Renal cortical epithelial cell (primary cell): ENCODE data around the gene MRPL54. TPM values are rescaled to one million over a fixed set of nuclear protein-coding genes. Genes with fewer than 3 reads are reported as not detected.

Experiments
- DNase-seq: peaks from one replicate; pipeline ENCODE4 v3.0.0-alpha.2; 2011; ENCODE audit warnings: low read depth
- total RNA-seq: library from RNA; depleted of rRNA; stranded (reverse); fragments of >200 nt; gene quantifications from 2 replicates; pipeline ENCODE4 v1.2.3, GENCODE V29; 2014

Gene MRPL54
- 14.9 and 82.8 TPM in 2 replicates for total RNA-seq

DNA sequence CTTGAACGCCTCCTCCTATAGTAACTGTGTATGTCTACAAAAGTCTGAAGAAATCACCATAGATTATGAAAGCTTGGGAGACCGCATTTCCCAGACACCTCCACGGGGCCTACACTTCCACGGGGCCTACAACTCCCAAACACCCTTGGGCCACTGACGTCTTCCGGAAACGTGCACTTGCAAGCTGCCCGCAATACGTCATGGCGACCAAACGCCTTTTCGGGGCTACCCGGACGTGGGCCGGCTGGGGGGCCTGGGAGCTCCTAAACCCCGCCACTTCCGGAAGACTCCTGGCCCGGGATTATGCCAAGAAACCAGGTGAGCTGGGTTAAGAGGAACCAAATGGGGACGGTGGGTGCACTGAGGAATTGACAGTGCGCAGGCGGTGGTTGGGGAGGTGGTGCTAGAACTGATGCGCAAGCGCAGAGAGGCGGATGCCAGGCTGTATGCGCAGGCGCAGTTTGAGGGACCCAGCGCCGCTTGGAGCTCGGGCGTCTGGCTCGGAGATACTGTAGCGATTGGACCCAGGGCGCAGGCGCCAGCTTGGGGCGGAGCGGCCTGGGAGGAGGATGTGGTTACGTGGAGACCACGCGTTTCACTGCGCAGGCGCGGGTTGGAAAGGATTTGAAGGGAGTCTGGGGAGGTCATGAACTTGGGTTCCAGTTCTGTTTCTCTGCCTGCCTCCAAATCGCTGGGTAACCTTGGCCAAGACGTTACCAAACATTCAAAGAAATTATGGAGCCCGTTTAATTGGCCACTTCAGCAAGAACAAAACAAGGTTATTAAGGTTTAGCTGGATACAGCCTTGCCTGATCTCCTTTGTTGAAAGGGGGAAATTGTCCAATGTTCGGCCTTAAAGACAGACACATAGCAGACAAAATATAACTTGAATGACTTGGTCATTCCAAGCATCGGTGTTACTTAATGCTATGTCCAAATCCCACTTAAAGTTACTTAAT lies at the start of gene MRPL54:
Gene MRPL54, plus strand, starts transcription at position 182 of the 959 bp plus-strand sequence. Its CDS starts 19 bp downstream, at position 201.
- DNase-seq: peak; percentile 97

DNA sequence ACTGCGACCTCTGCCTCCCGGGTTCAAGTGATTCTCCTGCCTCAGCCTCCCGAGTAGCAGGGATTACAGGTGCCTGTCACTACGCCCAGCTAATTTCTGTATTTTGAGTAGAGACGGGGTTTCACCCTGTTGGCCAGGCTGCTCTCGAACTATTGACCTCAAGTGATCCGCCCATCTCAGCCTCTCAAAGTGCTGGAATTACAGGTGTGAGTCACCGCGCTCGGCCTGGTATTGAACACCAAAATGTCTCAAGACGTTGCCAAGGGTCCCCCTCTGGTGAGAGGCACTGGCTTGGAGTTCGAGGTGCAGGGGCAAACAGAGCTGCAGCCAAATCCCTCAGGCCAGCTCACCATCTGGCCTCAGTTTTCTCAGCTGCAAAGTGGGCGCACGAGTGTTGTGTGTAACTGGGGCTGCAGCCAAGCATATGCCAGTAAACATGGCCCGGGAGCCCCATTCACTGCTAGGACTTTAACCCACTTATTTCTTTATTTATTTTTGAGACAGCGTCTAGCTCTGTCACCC lies 46.3 kb upstream of the MRPL54 start:
- DNase-seq: no peak

DNA sequence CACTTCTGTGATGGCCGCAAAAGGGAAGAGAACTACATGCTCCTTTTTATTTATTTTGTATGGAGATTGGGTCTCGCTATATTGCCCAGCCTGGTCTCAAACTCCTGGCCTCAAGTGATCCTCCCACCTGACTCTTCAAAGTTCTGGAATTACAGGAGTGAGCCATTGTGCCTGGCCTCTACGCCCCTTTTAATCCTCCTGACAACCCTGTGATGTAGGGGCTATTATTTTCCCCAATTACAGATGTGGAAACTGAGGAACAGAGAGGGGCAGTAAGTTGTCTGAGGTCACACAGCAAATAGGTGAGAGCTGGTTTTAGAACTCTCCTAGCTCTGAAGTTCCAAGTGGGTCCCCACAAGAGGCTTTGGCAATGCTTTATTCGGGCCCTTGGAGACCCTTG lies 42.6 kb upstream of the MRPL54 start:
- no peak for DNase-seq

DNA sequence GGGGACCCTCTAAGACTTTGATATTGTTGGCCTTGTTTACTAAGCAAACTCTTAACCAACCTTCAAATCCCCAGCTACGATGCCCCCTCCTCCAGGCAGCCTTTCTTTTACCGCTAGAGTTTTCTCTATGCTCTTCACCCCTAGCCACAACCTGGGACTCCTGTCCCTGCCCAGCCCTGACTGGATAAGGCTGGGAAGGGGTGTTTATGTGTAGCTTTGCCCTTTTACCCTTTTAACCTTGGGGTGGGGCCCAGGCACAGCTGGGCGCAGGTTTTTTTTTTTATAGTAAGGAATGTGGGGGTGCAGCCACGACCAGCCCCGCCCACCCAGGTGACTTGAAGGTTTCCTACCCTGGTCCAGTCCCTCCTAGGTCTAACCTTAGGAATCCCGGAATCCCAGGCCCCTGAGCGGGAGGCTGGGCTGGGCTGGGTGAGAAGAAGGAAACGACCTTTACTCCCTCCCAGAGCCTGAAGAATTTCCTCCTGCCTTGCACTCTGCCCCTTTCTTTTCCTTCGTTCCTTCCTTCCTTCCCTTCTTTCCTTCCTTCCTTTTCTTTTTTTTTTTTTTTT lies 42.0 kb upstream of the MRPL54 start:
- DNase-seq: no peak

DNA sequence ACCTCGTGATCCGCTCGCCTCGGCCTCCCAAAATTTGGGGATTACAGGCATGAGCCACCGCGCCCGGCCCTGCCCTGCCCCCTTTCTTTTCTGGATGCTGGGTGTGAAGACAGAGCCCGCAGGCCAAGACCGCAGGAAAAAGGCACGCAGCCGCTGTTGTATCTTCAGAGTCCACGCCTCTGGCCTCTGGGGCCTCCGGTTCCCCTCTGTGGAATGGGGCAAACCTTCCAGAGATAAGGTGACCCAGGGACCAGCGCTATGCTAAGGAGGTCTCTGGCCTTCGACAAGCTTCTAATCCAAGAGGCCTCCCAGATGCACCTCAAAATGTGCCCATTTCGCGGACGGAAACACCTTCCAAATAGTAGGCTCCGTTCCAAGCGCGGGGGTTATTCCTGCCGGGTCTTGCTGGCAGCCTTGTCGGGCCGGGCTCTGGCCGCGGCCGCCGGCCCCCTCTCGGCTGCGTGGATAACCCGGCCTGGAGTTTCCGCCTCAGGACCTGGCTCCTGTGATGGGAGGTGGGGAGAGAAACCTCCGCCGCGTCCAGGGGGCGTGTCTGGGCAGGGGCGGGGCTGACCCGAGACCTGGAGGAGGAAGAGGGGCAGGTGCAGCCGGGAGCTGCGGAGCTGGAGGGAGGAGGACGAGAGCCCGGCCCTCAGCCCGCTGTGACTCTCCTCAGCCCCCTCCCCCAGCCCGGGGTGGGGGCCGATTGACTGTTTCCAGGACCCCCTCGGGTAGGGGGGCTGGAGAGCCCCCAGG lies 41.2 kb upstream of the MRPL54 start:
- DNase-seq: peak; percentile 36

DNA sequence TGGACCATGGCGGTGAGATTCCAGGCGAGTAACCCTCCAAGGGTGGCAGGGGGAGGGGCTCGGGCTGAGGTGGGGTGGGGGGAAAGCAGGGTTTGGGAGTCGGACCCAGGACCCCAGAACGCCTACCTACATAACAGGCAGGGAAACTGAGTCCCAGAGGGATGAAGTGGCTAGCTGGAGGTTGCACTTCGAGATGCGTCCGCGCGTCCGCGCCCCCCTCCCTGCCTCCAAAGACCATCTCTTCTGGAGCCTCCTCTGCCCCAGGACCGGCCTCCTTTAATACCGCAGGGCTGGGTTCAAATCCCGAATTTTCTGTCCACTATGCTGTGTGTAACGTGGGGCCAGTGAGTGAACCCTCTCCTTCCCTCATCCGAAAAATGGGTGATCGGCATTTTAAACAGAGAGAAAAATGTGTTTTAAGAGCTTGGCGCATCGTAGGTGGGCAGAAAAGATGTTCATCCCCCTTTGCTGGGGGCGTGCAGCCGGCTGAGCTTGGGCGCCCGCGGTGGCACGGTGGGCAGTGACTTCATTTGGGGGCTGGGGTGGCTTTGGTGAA lies 40.5 kb upstream of the MRPL54 start:
- no peak for DNase-seq

DNA sequence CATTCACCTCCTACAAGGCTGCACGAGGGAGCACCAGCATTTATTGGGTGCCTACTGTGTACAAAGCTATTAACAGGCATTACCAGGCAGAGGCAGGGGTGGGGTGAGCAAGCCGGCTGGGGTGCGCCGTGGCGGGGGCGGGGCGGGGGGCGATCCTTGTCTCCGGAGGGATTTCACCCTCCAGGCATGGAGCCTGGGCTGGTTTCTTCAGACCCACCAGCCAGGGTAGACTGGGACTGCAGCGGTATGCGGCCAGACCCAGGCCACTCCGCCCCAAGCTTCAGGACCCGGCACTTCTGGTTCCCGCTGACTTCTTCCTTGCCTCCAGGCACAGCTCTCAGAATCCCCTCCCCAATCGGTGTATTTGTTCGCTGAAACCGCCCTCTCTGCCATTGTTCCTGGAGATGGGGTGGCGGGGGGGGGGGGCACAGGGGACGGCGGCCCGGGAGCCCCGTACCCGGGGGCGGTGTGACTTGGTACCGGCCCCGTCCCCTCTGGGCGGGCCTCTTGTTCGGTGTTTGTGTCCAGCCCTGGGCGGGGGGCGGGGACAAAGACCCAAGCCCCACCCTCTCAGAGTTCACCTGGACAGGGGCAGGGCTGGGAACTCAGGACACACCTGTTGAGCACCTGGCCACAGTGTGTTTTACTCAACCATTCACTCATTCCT lies 39.9 kb upstream of the MRPL54 start:
- DNase-seq: no peak

DNA sequence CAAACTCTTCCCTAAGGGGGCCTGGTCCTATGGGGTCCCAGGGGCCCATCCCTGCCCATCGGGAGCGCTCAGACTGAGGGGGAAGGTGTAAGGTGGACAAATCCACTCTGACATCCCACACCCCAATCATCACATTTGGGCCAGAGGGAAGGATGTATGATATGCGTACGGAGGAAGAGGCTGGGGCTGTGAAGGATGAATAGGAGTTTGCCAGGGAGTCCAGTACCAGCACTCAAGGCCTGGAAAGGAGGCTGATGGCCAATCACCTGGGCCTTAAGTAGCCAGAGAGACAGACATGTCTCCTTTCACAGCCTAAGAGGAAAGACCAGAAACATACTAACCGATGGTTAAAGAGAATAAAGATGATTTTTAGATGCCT lies 39.4 kb upstream of the MRPL54 start:
- DNase-seq: no peak

DNA sequence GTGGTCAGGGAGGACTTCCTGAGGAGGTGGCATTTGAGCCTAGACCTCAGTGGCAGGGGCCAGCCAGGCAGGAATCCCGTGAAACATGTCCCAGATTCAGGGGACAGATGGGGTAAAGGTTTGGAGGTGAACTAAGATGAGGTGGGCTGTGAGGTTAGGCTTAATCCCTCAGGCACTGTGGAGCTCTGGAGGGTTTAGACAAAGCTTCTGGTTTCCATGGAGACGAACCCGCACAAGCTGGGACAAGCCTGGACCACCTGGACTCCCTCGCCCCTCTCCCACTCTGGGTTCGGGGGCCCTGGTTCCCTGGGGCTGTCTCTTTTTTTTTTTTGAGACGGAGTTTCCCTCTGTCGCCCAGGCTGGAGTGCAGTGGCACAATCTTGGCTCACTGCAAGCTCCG lies 38.6 kb upstream of the MRPL54 start:
- no peak for DNase-seq

DNA sequence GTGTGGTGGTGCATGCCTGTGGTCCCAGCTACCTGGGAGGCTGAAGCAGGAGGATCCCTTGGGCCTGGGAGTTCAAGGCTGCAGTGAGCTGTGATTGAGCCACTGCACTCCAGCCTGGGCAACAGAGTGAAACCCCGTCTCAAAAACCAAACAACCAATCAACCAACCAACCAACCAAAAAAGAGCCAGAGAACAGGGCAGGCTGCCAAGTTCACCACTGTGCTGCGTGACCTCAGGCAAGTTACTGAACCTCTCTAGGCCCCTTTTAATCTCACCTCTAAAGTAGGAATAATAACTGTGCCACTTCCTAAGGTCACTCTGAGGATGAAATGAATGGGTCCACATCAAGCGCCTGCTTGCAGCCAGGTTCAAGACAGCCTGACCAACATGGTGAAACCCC lies 37.4 kb upstream of the MRPL54 start:
- no peak for DNase-seq

DNA sequence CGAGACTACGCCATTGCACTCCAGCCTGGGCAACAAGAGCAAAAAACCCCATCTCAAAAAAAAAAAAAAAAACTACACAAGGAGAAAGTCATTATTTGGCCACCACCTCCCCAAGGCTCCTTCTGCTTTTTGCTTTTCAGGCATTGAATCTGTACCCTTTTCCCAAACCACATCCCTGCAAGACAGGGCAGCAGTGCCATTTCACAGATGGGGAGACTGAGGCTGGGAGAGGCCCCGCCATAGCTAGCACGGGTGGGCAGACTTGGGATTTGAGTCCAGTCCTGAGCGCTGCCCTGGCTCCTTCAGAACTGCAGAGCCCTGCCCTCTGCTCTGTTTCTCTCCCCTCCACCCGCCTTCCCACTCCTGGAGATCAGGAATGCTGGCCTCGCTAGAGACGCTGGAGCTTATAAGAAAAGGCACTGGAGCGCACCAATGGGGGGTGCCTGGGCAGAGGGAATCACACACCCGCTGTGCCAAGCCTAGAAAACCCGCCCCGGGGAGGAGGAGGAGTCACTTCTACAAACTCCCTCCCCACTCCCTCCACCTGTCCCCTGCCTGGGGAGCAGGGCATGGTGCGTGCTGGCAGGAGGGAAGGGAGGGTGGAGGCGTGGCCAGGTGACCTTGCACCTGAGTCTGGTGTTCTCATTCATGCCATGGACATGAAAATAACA lies 36.7 kb upstream of the MRPL54 start:
- peak; percentile 44 for DNase-seq

DNA sequence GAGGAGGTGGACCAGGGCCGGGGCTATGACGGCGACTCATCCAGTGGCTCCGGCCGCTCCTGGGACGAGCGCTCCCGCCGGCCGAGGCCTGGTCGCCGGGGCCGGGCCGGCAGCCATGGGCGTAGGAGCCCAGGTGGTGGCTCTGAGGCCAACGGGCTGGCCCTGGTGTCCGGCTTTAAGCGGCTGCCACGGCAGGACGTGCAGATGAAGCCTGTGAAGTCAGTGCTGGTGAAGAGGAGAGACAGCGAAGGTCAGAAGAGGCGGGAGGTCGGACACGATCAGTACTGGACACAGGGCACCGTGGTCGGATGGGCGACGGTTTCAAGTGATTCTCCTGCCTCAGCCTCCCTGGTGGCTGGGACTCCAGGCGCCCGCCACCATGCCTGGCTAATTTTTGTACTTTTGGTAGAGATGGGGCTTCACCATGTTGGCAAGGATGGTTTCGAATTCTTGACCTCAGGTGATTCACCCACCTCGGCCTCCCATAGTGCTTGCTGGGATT lies 32.0 kb upstream of the MRPL54 start:
- DNase-seq: no peak

DNA sequence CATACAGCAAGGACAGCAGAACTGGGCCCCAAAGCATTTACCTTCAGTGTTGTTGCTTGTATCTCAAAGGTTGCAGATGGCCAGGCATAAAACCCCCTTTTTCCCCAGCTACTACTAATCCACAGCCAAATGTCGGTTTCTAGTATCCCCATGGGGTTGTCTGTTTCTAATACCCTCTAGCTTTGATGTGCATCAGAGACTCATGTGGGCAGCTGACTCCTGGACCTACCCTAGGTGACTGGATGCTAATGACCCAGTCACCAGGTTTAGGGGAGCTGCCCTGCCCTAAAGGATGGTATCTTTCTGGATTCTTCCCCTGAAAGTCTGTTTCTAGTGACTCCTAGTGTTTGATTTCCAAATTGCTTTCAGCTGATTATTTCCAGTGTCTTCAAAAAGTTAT lies 30.4 kb upstream of the MRPL54 start:
- no peak for DNase-seq

DNA sequence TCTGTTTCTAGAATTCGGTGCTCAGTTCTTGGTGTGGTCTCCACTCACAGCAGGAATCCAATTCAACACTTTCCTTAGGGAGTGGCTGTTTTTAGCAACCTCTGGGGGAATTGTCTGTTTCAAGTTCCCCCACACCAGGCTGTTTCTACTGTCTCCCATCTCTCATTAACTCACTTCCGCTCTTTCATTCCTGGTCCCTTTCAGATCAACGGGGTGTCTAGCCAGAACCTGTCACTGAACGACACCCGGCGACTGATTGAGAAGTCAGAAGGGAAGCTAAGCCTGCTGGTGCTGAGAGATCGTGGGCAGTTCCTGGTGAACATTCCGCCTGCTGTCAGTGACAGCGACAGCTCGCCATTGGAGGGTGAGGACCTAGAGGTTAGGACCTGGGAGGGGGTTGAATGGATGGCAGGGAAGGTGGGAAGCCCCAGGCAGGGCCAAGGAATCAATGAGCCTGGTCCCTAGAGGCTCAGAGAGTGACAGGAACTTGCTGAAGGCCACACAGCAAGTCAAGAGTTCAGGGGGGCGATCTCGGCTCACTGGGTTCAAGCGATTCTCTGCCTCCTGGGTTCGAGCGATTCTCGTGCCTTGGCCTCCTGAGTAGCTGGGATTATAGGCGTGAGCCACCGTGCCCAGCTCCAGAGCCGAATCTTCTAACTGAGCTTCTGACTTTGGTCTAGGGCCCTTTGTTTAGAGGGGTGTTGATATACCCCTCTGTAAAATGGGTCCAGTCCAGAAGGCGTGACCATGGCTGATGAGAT lies 28.8 kb upstream of the MRPL54 start:
- DNase-seq: no peak

DNA sequence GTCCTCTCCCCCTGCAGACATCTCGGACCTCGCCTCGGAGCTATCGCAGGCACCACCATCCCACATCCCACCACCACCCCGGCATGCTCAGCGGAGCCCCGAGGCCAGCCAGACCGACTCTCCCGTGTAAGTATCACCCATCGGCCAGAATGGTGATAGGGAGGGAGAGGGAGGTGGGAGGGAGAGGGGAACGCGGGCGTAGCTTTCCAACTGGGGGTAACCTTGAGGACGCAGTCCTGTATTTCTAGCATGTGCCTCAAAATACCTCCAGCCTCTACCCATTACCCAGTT lies 28.2 kb upstream of the MRPL54 start:
- no peak for DNase-seq

DNA sequence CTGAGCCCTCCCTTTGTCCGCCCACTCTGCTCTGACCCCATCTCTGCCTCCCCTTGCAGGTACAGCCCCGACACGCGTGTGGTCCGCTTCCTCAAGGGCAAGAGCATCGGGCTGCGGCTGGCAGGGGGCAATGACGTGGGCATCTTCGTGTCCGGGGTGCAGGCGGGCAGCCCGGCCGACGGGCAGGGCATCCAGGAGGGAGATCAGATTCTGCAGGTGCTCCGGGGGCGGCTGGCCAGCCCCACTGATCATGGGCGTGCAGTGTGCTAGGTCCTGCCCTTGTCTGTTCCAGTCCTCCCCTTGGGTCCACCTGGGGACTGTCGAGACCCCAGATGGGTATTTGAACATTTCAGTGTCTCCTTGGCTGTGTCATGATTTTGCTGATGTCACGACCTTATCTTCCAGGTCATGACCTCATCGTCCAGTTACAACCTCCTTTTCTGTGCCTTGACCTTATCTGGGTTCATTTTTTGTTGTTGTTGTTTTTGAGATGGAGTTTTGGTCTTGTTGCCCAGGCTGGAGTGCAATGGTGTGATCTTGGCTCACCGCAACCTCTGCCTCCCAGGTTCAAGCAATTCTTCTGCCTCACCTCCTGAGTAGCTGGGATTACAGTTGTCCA lies 26.3 kb upstream of the MRPL54 start:
- DNase-seq: no peak

DNA sequence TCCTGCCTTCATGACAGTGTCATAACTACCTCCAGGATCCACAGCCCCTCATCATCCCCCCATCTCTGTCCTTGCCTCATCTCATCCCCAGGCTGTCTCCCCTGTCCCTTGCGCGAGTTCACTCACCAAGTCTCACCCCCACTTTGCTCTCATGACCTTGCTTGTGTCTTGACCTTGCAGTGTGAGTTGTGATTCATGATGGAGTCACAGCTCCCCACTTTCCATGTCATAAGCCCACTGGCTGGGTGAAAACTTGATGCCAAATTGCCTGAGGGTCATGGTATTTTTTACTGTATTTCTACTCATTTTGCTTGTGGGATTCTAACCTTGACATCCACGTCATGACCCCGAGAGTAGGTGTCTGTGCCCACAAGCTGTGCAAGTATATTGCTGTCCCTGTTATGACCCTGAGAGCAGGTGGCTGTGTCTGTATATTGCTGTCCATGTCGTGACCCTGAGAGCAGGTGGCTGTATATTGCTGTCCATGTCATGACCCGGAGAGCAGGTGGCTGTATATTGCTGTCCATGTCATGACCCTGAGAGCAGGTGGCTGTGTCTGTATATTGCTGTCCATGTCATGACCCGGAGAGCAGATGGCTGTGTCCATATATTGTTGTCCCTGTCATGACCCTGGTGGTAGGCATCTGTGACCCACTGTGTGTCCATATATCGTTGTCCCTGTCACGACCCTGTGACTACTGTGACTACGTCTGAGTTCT lies 24.8 kb upstream of the MRPL54 start:
- DNase-seq: no peak

DNA sequence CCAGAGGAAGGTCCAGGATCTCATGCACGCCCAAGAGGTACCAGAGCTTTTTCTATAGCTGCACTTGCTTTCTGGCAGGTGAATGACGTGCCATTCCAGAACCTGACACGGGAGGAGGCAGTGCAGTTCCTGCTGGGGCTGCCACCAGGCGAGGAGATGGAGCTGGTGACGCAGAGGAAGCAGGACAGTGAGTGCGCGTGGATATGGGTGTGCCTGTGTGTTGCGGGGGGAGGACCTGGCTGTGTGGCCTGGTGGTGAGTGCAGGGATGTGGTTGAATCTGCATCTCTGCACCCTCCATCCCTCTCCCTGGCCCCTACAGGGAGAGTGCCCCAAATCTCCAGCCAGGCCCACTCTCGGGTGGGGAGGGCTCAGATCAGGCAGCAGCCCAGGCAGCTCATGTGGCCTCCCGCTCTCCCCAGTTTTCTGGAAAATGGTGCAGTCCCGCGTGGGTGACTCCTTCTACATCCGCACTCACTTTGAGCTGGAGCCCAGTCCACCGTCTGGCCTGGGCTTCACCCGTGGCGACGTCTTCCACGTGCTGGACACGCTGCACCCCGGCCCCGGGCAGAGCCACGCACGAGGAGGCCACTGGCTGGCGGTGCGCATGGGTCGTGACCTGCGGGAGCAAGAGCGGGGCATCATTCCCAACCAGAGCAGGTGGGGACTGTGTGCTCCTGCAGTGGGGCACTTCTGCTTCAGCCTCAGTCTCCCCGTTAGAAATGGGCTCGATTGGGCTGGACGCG lies 23.8 kb upstream of the MRPL54 start:
- DNase-seq: no peak
